Progenitor cell of endocrine pancreas (in vitro differentiated cells): Measurements from ENCODE around the gene TMIE. TPM values are rescaled to one million over a fixed set of nuclear protein-coding genes. Genes with fewer than 3 reads are reported as not detected.

Experiments
- DNase-seq: peaks from one replicate; pipeline ENCODE4 v3.0.0; 2021; ENCODE audit warnings: low spot score; ENCODE audit not compliant: unreplicated experiment
- H3K27ac Mint-ChIP-seq: 2 replicates; pipeline ENCODE4 v1.8.0; 2021; ENCODE audit warnings: mild to moderate bottlenecking, moderate library complexity, mixed read lengths
- H3K27me3 Mint-ChIP-seq: 2 replicates; pipeline ENCODE4 v1.8.0; 2021; ENCODE audit warnings: mixed read lengths
- H3K36me3 Mint-ChIP-seq: 2 replicates; pipeline ENCODE4 v1.8.0; 2022; ENCODE audit warnings: mixed read lengths; ENCODE audit not compliant: insufficient read depth
- H3K4me1 Mint-ChIP-seq: 2 replicates; pipeline ENCODE4 v1.8.0; 2021; ENCODE audit warnings: low read depth, mixed read lengths
- H3K4me3 Mint-ChIP-seq: 2 replicates; pipeline ENCODE4 v1.8.0; 2021; ENCODE audit warnings: low read depth, mild to moderate bottlenecking, moderate library complexity, mixed read lengths
- H3K9me3 Mint-ChIP-seq: 2 replicates; pipeline ENCODE4 v1.8.0; 2021; ENCODE audit warnings: low read depth, mixed read lengths
- total RNA-seq: library from RNA; stranded (reverse); gene quantifications from 2 replicates; pipeline ENCODE4 v1.2.1, GENCODE V29; 2021
- TF ChIP-seq, protein P1 (sequence below): fragments of 200-600 bp; sonication (generic); IDR thresholded peaks from one replicate; pipeline ENCODE4 v1.5.0; 2021; ENCODE audit warnings: antibody characterized with exemption, mild to moderate bottlenecking; ENCODE audit not compliant: unreplicated experiment

TMIE gene
- total RNA-seq, 1 donor from 2014 or later = 0.50 TPM

DNA sequence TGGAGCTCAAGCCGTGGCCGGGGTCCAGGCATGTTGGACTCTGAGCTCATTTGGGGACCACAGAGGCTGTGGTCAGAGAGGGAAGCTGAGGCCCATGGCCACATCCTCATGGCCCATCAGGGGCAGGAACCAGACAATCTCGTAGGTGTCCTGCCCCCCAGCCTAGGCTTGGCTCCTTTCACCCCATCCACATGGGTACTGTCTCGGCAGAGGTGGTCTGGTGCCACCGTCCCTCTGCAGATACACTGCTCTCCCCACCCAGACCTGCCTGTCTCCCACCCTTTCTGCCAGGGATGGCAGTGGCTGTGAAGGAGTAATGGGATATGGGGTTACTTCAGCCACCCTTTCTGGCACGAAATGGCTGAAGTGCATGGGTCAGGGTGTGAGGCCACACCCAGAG lies 8.5 kb downstream of the TMIE start:
- Mint-ChIP-seq H3K4me3 (no peak overlapping the region), H3K27ac (no peak overlapping the region), H3K4me1 (no peaks in the 10 kb centered on the region), H3K27me3 (peaks cover 4% of the 10 kb centered on the region), H3K9me3 (no peaks in the 10 kb centered on the region), H3K36me3 (no peaks in the 10 kb centered on the region)
- no peak for DNase-seq
- TF ChIP-seq, protein P1, sequence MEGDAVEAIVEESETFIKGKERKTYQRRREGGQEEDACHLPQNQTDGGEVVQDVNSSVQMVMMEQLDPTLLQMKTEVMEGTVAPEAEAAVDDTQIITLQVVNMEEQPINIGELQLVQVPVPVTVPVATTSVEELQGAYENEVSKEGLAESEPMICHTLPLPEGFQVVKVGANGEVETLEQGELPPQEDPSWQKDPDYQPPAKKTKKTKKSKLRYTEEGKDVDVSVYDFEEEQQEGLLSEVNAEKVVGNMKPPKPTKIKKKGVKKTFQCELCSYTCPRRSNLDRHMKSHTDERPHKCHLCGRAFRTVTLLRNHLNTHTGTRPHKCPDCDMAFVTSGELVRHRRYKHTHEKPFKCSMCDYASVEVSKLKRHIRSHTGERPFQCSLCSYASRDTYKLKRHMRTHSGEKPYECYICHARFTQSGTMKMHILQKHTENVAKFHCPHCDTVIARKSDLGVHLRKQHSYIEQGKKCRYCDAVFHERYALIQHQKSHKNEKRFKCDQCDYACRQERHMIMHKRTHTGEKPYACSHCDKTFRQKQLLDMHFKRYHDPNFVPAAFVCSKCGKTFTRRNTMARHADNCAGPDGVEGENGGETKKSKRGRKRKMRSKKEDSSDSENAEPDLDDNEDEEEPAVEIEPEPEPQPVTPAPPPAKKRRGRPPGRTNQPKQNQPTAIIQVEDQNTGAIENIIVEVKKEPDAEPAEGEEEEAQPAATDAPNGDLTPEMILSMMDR = no peak

DNA sequence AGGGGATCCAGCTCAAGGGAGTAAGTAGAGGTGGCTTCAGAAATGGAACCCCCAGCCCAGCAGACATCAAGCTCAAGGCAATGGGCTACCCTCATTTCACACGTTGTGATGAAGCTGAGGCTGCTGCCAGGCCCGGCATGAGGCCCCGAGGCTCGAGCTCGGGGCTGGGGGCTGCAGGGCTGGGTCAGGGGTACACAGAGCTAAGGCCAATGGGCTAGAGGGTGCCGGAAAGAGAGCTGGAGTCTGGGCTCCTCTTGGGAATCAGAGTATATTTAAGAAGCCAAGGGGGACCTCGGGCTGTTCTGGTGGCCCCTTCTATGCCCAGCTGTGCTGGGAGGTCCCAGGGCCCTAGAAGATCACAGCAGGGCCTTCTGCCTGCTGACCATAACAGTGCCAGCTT lies 9.0 kb downstream of the TMIE start:
- Mint-ChIP-seq H3K36me3 (no peaks in the 10 kb centered on the region), H3K4me1 (no peaks in the 10 kb centered on the region), H3K27ac (no peak overlapping the region), H3K4me3 (no peak overlapping the region), H3K27me3 (peaks cover 4% of the 10 kb centered on the region), H3K9me3 (no peaks in the 10 kb centered on the region)
- no peak for DNase-seq
- TF ChIP-seq, protein P1 = no peak

DNA sequence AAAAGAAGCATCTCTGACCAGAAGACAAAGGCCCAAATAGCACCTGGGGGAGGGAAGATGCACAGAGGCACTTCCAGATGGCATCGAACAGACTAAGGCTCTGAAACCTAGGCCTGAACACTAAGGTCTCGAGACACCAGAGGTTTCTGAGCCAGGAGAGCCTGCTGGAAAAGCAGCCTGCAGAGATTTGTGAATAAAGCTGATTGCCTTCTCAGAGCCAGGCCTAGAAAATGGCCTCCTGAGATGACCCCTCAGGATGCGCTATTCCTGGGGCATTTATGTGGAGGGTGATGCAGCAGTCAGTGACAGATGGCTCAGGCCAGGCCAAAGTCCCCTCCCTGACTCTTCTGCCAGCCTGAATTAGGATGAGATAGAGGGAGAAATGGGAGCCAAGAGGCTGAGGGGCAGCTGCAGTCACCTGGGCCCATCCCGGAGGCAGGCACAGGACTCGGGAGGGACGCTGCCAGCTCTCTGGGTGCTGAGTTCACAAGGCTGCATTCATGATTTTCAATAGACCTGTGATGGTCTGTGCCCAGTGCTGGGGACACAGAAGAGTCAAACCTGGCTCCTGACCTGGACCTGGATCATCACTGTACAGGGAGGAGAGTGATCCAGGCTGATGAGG lies 9.6 kb downstream of the TMIE start:
- Mint-ChIP-seq H3K27me3 (peaks cover 6% of the 10 kb centered on the region), H3K4me1 (no peaks in the 10 kb centered on the region), H3K36me3 (no peaks in the 10 kb centered on the region), H3K9me3 (no peaks in the 10 kb centered on the region), H3K27ac (no peak overlapping the region), H3K4me3 (no peak overlapping the region)
- no peak for DNase-seq
- TF ChIP-seq, protein P1 = no peak

DNA sequence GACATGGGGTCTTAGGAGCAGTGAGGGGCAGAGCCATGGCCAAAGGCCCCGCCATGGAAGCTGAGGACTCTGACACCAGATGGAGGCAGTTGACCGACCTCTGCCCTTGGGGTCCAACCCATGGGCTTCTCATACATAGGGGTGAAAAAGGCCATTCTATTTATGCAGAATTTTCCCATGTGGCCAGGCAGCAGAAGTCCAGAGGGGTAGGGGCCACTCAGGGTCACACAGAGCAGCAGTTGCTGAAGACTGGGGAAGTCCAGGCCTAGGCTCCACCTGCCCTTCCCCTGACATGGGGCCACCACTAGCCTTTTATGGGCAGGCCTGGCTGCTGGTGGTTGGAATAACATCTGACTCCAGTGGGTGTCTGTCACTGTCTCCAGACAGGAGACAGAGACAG lies 10.1 kb downstream of the TMIE start:
- Mint-ChIP-seq H3K27me3 (peaks cover 10% of the 10 kb centered on the region), H3K9me3 (no peaks in the 10 kb centered on the region), H3K4me1 (no peaks in the 10 kb centered on the region), H3K36me3 (no peaks in the 10 kb centered on the region), H3K27ac (no peak overlapping the region), H3K4me3 (no peak overlapping the region)
- DNase-seq = no peak
- TF ChIP-seq, protein P1 = no peak

DNA sequence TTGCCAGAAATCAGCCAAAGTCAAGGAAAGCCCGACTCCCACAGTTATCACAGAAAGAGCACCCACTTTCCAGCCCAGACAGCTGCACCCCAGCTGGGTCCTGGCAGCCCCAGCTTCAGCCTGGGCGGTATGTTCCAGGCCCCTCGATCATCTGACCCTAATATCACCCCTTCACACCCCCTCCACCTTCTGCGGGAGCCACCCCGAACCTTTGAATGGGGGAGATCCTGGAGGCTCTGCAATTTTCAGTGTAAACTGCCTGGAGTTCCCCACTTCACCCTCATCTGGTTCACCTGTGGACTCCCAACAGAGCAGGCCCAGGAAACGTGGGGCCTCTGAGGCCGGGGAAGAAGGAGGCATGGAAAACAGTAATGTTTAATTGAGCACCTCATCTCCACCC lies 10.6 kb downstream of the TMIE start:
- H3K27me3 Mint-ChIP-seq = peaks cover 10% of the 10 kb centered on the region
- no peaks in the 10 kb centered on the region for H3K4me1 Mint-ChIP-seq
- no peak for DNase-seq
- no peaks in the 10 kb centered on the region for H3K36me3 Mint-ChIP-seq
- no peaks in the 10 kb centered on the region for H3K9me3 Mint-ChIP-seq
- TF ChIP-seq, protein P1 = no peak
- H3K27ac Mint-ChIP-seq = no peak overlapping the region
- no peak overlapping the region for H3K4me3 Mint-ChIP-seq
